Measurements from ENCODE around the gene TMC8.
"Not testable (repeated sequence)": the region's sequence is repeated elsewhere in the genome, so short reads cannot be mapped to it uniquely, and the experiment has no call there.

Gene TMC8

DNA sequence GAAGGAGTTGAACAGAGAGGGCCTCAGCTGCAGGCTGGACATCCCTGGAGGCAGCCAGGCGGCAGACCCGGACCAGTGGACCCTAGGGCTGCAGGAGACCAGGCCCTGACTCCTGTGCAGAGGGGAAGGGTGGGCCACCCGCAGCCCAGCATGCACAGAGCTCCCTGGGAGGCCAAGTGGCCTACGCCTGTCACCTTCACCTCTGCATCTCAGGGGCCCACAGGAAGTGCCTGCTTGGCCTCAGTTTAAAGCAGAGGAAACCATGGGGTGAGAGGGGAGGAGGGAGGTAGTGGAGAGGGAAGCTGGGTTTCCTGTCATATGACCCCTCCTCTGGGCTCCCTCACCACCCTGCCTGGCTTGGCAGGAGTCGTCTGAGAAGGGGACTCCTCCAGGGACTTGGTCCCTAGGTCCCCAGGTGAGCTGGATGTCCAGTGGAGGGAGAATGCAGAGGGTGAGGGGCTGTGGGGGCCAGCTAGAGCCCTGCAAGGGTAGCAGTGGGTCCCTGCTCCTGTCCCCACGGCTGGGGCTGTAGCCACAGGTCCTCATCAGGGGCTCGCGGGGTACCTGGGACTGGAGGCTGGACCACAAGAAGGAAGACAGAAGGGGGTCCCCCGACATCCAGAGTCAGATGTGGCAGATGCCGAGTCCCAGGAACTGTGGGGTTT lies at the start of gene TMC8:
Gene TMC8 (plus strand): TSS at position 335 of the 665 bp plus-strand sequence. CDS start 818 bp downstream, outside the sequence.
- DNase-seq (ENCODE audit: low read depth), result peak; percentile 82

DNA sequence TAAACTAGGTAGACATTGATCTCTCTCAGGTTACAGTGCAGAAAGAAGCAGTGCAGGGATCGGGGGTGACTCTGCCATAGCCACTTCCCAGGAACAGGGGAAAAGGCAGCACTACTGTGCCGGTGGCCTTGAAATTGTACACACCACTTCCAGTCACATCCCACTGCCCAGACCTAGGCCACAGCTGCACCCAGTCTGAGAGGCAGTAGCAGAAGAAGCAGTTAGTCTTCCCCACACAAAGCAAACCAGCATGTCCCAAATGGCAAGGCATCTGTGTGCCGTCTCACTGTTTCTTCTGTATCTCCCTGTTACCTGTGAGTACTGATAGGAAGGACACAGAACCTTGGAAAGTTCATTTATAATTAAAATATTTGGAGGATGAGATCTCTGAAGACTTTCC lies 49.0 kb upstream of the TMC8 start:
- DNase-seq (ENCODE audit: low read depth), result no peak

- DNase-seq (ENCODE audit: low read depth), result not testable (repeated sequence)
Observed at GRCh38 chr17:78082355-78082872, 48.2 kb upstream of the TMC8 start.

DNA sequence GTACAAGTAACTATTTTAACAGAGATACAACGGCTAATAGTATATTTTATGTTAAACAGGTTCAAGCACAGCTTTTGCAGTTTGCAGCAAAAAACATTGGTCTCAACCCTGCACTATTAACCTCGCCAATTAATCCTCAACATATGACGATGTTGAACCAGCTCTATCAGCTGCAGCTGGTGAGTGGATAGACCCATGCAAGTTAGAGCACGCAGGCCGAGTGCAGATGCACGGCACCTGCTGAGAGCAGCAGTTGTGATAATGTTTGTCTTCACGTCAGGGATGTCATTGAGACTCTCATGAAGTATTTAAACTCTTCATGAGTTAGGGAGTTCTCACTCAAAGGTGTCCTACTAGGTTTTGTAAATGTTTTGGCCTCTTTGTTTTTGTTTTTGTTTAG lies 47.6 kb upstream of the TMC8 start:
- DNase-seq (ENCODE audit: low read depth), result no peak

DNA sequence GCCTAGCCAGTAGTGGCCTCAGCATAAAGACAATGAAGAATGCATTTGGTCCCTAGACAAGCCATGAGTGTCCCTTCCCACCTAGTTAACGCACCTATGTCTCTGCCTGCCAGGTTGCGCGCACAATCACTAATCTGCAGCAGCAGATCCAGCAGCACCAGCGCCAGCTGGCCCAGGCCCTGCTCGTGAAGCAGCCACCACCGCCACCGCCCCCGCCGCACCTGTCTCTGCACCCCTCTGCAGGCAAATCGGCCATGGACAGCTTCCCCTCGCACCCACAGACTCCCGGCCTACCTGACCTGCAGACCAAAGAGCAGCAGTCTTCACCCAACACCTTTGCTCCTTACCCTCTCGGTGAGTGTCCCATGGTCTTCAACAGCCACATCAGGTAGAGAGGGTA lies 43.8 kb upstream of the TMC8 start:
- no peak for DNase-seq (ENCODE audit: low read depth)

DNA sequence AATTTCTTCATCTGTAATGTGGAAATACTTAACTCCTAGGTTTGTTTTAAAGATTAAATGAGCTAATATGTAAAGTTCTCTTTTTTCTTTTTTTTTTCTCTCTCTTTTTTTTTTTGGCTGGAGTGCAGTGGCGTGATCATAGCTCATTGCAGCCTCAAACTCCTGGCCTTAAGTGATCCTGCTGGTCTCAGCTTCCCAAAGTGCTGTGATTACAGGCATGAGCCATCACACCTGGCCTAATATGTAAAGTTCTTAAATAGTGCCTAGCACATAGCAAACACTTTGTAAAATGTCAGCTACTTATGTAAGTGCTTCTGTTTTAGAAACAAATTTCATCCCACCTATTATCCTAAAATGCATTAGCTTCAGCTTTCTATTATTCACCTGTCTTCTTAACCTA lies 42.0 kb upstream of the TMC8 start:
- no peak for DNase-seq (ENCODE audit: low read depth)

DNA sequence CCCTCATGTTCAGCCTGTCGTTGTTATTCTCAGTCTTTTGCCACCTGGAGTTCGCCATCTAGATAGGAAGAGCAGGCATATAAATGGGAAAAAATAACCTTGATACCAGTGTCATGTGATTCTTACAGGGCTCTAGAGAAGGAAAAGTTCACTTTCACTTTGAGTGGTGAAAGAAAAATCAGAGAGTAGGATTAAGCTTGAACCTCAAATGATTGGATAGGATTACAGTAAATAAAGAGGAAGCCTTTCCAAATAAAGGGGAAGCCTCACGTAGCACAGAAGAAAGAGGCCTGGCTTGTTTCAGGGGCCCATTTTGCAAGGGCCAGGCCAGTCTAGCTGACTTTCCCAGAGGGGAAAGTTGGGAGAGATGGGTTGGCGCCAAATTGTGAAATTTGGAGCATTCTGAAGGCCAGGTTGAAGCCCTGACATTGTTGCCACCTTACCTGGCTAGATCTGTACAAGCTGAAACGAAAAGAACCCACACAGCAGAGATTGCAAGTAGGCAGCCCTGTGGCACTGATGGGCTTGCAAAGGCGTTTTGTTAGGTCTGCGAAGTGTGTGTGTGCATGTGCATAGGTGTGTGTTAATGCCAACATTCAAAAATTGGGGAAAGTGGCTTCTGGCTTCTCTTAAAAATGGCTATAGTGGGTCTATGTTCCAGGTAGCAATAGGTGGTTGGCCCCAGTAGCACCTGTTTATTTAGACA lies 40.8 kb upstream of the TMC8 start:
- no peak for DNase-seq (ENCODE audit: low read depth)

DNA sequence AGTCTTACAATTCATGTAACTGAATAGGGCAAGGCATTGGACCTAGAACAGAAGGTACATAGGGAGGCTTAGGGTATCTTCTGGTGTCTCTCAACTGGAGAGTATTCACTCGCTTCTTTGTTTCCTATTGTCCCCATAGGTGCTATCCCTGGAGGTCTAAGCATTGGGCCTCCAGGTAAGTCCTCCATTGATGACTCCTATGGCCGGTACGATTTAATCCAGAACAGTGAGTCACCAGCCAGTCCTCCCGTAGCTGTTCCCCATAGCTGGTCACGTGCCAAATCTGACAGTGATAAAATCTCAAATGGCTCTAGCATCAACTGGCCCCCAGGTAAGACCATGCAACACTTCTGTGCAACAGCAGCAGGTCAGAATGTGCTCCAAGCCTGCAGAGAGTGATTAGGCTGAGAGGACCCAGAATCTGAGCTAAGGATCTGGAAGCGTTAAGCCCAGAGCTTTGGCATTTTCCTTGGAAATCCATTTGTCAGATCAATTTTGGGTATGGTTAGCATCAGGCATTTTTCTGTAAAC lies 37.7 kb upstream of the TMC8 start:
- DNase-seq (ENCODE audit: low read depth), result no peak

- DNase-seq (ENCODE audit: low read depth), result no peak
Observed at GRCh38 chr17:78095035-78095434, 35.5 kb upstream of the TMC8 start.

GRCh38 chr17:78096093-78096492 lies 34.5 kb upstream of the TMC8 start:
- no peak for DNase-seq (ENCODE audit: low read depth)

GRCh38 chr17:78101112-78101511 lies 29.5 kb upstream of the TMC8 start:
- DNase-seq (ENCODE audit: low read depth), result no peak

DNA sequence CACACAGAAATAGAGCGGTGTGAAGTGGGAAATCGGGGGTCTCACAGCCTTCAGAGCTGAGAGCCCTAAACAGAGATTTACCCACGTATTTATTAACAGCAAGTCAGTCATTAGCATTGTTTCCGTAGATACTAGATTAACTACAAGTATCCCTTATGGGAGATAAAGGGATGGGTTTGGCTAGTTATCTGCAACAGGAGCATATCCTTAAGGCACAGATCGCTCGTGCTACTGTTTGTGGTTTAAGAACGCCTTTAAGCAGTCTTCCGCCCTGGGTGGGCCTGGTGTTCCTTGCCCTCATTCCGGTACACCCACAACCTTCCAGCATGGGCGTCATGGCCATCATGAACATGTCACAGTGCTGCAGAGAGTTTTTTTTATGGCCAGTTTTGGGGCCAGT lies 29.0 kb upstream of the TMC8 start:
- no peak for DNase-seq (ENCODE audit: low read depth)

- no peak for DNase-seq (ENCODE audit: low read depth)
Observed at GRCh38 chr17:78103311-78103710, 27.3 kb upstream of the TMC8 start.

GRCh38 chr17:78104540-78104941 lies 26.0 kb upstream of the TMC8 start:
- no peak for DNase-seq (ENCODE audit: low read depth)

- DNase-seq (ENCODE audit: low read depth), result no peak
Observed at GRCh38 chr17:78105101-78105500, 25.5 kb upstream of the TMC8 start.

DNA sequence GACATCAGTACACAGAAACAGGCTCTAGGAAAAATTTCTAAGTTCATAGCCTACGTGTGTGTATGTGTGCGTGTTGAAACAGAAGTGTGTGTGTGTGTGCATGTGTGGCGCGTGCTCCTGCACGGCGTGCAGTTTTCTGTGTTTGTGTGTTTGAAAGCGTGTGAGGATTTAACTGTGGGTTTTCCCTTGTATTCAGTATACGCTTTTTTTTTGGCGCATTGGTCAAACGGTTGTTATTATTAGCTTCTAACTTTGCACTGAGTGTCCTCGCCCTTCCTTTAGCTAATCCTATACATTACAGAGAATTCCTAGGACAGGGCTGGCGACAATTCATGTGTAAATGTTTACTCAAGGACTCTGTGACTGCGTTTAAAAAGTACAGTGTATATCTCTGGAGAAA lies 25.0 kb upstream of the TMC8 start:
- no peak for DNase-seq (ENCODE audit: low read depth)

DNA sequence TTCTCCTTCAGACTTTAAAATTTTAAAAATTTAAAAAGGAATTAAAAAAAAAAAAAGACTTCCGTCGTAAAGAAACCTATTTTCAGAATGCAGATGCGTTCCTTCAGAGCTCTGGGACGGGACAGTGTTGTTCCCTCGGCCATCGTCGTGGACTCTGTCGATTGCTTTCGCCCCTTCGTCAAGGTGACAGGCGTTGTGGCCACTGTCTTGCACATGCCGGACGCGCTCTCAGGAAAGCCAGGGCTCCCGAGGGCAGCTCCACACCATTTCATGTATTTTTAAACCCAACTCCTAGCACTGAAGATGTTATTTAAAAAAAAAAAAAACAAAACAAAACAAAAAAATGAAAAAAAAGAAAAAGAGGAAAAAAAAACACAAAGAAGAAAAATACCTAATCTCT lies 24.4 kb upstream of the TMC8 start:
- no peak for DNase-seq (ENCODE audit: low read depth)

- no peak for DNase-seq (ENCODE audit: low read depth)
Observed at GRCh38 chr17:78107457-78107856, 23.1 kb upstream of the TMC8 start.

- DNase-seq (ENCODE audit: low read depth), result no peak
Observed at GRCh38 chr17:78107976-78108725, 22.4 kb upstream of the TMC8 start.

GRCh38 chr17:78108726-78109488 lies 21.7 kb upstream of the TMC8 start:
- DNase-seq (ENCODE audit: low read depth), result no peak

- DNase-seq (ENCODE audit: low read depth), result no peak
Observed at GRCh38 chr17:78109489-78109761, 21.1 kb upstream of the TMC8 start.

- no peak for DNase-seq (ENCODE audit: low read depth)
Observed at GRCh38 chr17:78110363-78111015, 20.1 kb upstream of the TMC8 start.

Data from T-helper 22 cell (primary cell).